Erythroblast (primary cell): Measurements from ENCODE around the gene MXRA7.

Source experiments
- GATA1 ChIP-seq: IDR thresholded peaks from 2 replicates; pipeline ENCODE4 v1.6.1; 2011; ENCODE audit warnings: low read depth, mild to moderate bottlenecking, control low read depth, low read length, moderate library complexity
- POLR2A ChIP-seq: IDR thresholded peaks from 2 replicates; pipeline ENCODE4 v1.6.1; 2011; ENCODE audit warnings: mild to moderate bottlenecking, low read length

DNA sequence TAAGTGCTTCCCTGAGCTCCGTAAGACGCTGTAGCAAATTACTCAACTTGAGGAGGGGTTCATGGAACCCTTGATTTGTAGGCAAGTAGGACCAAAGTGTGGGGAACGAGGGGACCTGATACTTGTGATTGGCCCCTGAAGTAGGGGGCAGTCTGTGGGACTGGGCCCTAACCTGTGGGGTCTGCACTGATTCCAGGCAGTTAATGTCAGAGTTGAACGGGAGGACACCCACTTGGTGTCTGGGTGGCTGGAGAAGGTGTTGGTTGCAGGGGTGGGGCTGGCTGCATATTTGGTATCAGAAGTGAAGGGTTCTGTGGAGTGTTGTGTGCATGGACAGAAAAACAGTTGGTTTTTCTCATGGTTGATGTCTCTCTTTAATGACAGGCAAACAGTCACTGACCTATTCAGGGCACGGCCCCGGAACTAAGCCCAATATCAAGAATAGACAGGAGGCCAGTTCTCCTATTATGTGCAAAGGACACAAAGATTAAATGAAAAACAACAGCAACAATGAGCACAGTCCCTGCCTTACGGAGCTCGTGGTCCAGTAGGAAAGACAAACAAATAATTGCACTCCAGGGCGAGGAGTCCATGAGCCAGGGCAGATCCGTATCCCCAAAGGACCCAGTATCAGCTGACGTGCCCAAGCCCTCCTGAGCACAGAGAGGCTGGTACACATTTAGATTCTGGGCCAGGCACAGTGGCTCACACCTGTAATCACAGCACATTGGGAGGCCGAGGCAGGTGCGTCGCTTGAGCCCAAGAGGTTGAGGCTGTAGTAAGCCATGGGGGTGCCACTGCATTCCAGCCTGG is 19.2 kb downstream of the MXRA7 start:
- TF ChIP-seq POLR2A (no peak), GATA1 (no peak)
